NCI-H2107 (cell line): Measurements from ENCODE around the gene SMIM45.

Experiments
- DNase-seq: peaks from one replicate; lab custom pipeline; 2025; lab: John Stamatoyannopoulos, UW

SMIM45 gene

DNA sequence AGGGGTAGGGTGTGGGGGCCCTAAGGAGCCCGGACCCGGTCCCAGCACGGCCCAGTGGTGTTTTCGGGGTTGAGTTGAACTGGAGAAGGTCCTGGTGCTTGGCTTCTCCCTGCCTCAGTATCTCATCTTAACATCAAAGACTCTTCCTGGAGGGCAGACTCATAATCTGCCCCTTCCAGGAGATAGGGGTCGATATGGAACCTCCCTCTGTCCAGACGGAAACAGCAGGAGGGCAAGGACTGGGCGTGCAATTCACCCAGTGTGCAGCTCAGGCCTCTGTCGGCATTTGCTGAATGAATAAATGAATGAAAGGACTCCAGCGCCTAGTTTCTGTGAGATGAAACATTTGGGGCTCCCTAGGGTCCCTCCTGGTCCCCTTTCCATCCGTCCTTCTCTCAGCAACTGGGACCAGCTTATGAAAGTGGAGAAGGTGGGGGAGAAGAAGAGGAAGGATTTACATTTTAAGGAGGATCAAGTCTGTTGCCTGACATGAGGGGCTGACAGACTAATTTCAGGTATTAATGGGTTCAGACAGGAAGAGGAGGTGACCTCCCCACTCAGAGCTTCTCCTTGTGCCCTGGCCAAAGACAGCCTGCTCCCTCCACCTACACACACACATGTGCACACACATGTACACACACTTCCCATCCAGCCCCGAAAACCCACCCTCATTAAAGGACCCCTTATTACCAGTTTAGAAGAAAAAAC lies 36.0 kb upstream of the SMIM45 start:
- DNase-seq = no peak

DNA sequence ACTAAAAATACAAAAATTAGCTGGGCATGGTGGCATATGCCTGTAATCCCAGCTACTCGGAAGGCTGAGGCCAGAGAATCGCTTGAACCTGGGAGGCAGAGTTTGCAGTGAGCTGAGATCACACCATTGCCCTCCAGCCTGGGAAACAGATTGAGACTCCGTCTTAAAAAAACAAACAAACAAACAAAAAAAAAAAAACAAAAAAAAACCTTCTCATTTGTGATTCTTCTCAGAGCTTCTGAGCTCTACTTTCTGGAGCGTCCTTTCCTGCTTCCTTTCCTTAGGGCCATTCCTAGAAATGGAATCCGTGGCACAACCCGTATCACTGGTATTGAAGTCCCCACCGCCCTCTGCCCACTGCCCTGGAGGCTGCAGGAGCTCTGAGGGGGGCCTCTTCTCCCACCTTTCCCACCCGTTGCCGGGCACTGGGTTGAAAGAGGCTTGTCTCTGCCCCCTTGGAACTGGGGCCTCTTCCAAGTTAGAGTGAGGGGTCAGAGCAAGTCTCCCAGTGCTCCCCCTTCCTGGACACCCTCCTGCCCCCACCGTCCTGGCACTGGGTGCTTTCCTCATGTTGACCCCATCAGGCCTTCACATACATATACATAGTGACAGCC lies 35.1 kb upstream of the SMIM45 start:
- no peak for DNase-seq

DNA sequence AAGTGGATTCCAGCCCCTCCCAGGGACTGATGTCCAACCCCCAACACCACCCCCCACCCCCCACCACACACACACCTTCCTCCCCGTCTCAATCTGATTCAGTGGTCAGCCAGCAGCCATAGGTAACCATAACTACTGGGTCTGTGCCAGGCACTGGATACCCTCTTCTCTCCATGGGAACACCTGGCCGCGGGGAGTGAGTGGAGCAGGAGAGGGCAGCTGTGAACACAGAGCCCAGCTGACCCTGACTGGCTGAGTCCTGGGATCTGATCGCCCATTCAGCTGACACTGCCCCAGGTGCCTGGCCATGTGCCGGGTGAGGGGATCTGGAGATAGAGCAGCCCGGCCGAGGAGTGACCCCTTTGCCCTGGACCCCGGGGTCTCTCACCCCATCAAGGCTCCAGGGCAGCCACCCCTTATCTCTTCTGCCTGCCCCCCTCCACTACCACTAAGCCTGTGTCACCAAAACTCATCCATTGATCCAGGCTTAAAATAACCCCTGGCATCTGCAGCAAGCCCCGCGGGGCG lies 34.5 kb upstream of the SMIM45 start:
- DNase-seq = no peak

DNA sequence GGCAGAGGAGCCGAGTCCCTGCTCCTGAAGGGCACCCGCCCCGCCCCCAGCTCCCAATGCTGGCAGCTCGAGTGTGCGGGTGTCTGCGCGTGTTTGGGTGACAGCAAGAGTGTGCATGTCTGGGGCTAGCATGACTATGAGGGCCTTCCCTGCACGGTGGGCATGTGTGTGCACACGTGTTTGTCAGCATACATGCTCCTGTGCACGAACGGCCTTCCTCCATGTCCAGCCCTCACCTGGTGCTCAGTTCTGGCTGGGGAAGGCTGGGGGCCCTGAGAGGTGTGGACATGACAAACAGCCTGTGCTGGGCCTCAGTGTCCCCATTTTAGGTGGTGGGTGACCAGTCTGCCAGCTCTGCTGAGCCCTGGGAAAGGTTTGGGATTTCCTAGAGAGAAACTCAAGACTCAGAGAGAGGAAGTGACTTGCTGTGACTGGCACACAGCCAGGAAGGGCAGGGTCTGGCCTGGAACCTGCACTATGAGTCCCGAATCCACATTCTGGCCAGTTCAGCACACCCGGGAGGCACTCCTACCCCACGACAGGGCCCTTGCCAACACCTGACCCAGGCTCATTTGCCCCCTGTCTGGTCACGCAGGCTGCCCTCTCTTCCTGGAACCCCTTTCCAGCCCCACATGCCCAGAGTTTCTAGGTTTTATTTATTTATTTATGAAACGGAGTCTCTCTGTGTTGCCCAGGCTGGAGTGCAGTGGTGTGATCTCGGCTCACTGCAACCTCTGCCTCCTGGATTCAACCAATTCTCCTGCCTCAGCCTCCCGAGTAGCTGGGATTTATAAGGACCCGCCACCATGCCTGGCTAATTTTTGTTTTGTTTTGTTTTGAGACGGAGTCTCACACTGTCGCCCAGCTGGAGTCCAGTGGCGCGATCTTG lies 33.8 kb upstream of the SMIM45 start:
- no peak for DNase-seq

DNA sequence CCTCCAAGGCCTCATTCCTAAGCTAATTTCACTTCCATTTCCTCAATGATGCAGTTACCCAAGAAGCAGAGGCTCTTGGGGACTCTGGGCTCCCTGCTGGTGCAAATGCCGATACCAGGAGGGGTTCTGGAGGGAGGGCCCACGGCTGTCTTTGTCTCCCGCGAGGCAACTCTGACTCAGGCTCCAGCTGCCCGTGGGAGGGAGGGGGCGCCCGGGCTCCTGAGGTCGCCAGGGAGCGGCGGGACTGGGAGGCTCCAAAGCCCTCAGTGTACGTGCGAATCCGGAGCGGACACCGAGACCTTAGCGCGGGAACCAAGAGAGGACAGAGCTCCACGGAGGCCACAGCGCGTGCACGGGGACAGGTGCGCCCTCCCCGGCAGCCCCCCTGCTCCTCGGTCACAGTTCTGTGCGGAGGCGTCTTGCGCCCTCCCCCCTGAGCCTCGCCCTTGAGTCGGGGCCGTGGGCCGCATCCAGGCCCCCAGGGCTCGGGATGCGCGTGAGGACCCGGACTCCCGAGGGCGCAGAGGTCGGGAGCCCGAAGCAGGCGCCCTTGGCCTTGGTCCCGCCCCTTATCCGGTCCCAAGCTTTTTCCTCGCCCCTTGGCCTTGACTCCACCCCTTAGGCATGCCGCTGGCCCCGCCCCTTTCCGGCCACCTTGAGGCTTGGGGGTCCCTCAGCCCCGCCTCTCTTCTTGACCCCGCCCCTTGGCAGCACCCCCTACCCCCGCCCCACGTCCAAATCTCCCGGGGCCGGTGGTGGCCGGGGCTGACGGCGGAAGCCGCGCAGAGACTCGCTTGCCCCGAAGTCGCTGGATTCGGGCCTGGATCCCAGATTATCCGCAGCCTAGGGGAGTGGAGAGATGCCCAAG lies 32.4 kb upstream of the SMIM45 start:
- DNase-seq = no peak

DNA sequence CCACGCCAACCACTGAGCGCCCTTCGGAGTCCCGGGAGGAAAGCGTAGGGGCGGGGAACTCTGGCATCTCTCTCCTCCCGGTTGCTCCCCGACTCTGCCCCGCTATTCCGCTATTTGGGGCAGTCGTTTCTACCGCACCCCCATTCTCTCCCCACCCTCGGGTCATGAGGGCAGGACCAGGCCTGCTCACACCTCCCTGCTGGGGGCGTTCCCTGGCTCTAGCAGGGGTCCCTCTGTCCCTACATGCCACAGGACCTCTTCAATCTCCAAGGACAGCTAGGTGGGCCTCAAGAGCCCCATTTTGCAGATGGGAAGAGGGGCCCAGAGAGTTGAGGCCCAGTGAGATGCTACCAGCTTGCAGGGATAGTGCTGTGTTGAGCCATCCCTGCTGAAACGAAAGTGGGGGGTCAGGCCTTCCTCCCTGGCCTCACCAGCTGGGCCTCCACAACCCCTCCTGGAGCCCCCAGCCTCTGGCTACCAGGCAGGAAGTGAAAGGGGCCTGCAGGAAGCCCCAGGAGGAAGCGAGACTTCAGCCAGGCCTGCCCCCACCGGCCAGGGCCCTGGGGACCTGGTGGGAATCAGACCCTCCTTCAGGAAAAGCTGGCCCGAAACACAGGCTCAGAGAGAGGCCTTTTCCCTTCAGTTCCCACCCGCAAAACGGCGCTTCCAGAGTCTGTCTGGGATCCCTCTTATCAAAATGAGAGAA lies 31.5 kb upstream of the SMIM45 start:
- no peak for DNase-seq

DNA sequence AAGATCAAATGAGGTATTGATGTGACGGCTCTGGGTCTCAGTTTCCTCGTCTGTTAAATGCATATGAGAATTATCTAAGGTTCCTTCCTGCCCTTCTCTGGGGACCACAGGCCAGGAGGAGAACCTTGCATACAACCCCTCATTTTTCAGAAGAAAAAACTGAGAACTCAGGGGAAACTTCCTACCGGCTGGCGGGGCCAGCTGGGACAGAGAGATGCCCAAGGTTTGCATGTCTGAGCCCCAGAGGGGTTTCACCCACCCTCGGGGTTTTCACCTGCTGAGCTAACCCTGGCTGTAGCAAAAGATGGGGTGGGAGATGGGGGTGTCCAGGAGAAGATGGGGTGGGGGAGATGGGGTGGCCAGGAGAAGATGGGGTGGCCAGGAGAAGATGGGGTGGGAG lies 29.6 kb upstream of the SMIM45 start:
- DNase-seq = no peak

DNA sequence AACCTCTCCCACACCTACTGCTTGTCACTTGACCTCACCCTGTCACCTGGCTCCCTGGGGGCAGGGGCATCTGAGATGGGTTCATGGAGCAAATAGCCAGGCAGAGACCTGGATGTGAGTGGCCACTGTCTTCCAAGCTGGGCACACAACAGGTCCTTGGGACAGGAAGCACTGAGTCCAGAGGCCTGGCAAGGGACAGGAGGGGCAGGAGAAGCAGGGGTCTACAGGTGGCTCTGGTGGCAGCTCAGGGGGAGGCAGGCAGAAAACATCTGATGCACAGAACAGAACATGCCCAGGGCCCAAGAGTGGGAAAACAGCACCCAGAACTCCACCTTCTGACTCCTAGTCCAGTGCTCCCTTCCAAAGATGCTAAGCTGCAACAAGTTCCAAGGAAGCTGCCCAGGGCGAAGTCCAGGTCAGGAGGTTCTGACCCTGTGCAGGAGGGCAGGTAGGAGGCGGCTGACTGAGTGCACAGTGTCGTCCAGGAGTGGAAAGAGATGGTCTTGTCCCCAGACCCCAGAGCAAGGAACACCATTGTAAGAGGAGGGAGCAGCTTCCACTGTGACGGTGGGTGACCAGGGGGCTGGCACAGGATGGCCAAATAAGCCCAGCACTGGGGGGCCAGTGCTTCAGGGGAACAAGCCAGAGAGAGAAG lies 28.9 kb upstream of the SMIM45 start:
- DNase-seq = no peak

DNA sequence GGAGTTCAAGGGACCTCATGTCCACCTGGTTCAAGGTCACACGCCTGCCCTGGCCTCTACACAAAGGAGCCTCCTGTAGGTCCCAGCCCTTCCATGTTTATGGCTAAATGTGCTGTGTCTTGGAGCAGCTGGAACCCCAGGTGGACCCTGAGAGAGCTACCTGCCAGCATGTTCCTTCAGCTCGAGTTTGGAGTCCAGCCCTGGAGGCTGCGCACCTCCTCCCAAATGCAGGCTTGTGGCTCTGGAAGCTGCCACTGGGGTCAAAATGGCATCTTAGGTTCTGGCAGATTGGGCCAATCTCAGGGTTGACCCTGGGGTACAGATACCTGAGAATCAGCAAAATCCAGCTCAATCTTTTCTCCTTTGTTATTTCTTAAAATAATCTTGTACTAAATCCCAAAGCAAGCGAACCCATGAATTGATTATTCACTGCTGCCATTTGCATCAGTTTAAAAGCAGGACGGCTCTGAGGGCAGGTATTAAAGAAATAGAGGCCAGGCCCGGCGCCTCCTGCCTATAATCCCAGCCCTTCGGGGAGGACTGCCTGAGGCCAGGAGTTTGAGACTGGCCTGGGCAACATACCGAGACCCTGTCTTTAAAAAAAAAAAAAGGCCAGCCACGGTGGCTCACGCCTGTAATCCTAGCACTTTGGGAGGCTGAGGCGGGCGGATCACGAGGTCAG lies 28.2 kb upstream of the SMIM45 start:
- no peak for DNase-seq

DNA sequence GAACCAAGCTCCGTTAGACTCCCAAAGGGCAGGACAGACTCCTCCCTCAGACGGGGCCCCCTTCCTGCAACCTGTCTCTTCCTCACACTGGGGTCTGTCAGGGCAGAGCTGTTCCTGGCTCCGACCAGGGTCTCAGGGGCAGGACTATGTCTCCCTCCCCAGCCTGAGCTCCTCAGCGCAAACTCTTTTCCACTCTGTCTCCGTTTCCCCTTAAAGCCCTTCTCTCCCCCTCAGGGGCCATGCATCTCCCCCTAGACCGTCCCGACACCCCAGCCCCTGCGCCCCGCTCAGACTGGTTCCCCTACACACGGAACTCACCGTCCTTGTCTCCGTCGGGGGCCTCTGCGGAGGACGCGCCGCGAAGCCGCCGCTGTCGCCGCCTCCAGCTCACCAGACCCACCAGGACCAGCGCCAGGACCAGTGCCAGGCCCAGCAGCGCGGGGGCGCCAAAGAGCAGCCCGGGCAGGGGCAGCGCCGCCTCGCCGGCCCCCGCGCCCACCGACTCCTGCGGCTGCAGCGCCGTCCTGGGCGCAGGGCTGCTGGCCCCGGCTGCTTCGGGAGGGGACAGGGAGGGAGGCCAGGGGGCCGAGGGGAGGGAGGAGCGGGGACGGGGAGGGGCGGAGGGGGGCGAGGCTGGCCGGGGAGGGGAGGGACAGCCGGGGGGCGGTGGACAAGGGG lies 26.0 kb upstream of the SMIM45 start:
- DNase-seq = no peak

DNA sequence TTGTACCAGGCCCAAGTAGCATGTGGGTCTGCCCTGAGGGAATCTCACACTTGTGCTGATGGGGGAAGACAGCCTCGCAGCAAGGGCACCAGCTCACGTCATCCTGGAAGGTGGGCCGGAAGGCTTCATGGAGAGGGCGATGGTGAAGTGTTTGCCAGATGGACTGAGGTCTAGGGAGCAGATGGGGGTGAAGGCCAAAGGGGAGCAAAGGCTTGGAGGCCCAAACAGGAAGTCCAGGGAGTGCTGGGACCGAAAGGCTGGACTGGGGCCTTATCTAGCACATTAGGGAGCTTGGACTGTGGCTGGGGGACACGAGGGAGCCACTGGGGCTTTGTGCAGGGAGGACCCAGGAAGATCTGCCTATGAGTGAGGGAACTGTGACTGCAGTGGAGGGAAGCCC lies 24.1 kb upstream of the SMIM45 start:
- DNase-seq = no peak

DNA sequence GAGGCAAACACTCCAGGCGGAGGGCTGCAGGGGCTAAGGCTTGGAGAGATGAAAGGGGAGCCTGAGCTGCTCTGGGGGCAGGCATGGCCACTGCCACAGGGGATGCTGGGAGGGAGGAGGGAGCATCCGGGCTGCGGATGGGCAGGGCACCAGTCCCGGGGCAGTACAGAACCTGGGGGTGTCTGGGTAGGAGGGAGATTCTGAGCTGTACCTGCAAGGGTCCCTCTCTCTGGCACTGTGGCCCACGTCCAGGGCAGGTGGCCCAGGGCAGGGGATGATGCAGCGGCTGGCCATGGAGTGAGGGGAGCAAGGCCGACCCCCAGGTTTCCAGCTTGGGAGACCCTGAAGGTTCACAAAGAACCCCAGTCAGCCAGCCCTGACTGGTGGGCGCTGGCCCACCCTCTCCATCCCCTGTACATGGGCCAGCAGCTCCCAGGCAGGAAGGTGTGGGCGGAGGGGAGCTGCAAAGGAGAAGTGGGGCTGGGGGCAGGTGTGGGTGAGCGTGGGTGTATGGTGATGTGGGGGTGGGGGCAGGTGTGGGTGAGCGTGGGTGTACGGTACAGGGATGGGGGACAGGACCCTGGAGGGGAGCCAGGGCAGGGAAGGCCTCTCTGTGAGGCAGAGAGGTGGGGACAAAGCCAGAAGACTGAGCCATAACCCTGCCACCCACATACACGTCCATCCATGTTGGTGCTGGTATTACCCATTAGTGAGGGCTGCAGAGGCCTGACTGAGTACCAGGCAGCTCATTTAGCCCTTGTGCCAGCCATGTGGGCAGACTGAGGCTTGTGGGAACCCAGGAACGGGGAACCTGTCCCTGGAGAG lies 23.1 kb upstream of the SMIM45 start:
- no peak for DNase-seq

DNA sequence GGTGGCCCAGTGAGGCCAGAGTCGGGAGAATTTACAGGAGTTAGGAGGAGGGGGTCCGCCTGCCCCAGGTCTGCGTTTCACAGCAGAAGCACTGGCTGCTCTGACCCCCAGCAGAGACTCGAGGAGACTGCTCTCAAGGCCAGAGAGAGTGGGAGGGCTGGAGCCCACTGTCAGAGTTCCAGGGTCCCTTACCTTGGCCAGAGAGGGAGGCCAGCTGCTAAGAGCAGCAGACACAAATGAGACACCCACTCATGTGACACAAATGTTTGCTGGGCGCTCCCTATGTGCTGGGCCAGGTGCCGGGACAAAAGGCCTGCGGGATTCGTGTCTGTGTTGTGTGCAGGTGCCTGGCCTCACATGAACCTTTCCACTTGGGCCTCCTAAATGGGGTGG lies 22.5 kb upstream of the SMIM45 start:
- no peak for DNase-seq

DNA sequence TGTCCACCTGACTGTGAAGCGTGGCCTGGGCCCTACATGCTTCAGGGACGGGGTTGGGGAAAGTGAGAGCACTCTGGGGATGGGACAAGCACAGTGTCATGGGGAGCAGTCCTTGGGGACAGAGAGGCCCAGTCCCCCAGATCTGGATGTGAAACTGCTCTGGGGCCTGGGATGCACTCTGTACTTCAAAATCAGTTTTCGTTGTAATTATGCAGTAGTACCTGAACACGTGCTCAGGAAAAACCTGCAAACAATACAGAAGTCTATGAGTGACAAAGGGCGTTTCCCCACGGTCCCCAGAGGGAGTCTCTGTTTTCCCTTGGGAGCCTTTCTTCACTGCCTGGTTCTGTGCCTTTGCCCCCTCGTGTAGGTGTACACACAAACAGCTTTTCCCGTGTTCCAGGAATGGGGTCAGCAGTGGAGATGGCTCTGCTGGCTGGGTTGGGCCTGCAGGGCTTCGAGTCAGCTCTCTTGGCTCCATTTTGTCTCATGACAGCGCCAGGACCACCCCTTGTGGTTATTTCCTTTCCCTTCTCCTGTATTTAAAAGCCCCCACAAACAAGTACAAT lies 20.2 kb upstream of the SMIM45 start:
- no peak for DNase-seq

DNA sequence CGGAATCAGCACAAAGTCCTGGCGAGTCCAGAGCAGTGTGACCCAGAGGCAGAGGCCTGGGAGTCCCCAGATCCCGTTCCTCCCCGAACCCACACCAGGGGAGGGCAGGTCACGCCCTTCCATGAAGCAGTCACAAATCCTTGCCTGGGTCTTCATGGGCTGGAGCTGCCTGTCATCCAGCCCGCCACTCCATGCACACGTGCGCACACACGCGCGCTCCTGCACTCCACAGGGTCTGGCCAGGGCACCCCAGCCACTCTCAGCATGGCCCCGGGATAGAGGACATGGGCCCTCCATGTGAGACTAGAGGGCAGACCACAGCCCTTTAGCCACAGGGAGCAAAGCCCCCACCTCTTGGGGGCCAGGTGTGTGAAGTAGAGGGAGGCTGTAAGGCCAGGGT lies 19.6 kb upstream of the SMIM45 start:
- DNase-seq = no peak

DNA sequence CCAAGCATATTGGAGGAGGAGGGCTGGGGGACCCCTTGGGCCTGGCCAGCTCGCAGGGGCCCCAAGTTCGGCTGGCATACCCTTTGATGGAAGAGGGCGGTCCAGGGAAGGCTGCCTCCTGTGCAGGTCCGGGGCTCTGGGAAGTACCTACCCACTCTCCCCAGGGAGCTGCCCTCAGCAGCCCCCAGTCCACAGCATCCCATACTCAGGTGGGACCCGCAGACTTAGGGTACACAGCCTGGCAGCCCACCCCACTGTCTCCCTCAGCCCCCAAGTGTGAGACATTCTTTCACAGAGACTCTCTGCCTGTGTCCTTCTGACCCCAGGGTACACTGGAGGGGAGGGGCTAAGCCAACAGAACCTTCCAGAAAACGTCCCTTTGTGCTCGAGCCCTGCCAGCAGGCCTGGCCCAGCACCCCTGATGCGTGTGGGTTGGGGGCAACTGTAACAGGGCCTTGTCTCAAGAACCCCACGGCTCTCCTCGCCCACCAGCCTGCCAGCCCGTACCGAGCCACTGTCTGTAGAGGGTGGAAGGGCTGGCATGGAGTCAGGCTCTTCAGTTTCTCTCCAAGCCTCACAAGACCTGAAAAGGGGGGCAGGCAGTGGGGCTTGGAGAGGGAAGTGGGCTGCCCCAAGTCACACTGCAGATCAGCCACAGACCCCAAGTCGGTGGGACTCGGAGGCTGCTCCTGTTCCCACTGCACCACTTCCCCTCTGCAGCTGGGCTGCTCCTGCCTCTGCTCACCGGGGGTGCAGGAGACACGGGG lies 18.4 kb upstream of the SMIM45 start:
- DNase-seq = no peak

DNA sequence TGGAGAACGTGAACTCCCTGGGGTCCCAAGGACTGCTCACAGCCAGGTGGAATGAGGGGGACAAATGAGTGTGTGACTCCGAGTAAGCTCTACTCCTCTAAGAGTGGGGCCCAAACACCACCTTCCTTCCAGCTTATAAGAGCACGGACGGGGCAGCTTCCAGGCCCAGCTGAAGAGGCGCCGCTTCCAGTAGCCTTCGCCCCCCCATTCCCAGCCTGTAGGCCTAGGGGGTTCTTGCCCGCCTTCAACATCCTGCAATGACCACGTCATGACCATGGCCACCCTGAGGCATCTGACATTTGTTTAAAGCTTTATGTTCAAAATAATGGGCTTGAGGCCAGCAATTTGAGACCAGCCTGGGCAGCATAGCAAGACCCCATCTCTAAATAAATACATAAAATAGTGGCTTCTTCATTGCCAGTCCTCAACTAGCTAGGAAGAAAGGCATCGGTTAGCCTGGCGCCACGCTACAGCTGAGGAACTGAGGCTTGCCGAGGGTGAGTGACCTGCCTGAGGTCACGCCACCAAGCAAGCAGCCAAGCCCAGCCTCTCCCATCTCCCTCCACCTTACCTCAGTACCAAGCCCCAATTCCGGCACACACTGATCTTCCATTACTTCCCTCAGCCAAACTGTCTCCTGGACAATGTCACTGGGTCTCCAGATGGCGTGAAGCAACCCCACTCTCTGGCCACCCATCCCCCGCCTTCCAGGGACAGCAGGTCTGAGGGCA lies 17.5 kb upstream of the SMIM45 start:
- DNase-seq = no peak
